ENCODE data around the gene FUCA2.
"Not testable (repeated sequence)": the region's sequence is repeated elsewhere in the genome, so short reads cannot be mapped to it uniquely, and the experiment has no call there.

FUCA2 gene

GRCh38 chr6:143535189-143535614 is 23.7 kb upstream of the FUCA2 start:
- DNase-seq: no peak

- DNase-seq: no peak
Measured at GRCh38 chr6:143531720-143532499, 20.4 kb upstream of the FUCA2 start.

- no peak for DNase-seq
Measured at GRCh38 chr6:143529095-143529494, 17.6 kb upstream of the FUCA2 start.

- peak in 1 of 2 donors; percentile 20 for DNase-seq
Measured at GRCh38 chr6:143528164-143528811, 16.8 kb upstream of the FUCA2 start.

- DNase-seq: no peak
Measured at GRCh38 chr6:143527677-143528076, 16.2 kb upstream of the FUCA2 start.

GRCh38 chr6:143525356-143525755 is 13.8 kb upstream of the FUCA2 start:
- DNase-seq: peak; percentile 31 to 33

GRCh38 chr6:143522039-143522600 is 10.6 kb upstream of the FUCA2 start:
- DNase-seq: no peak

- no peak for DNase-seq
Measured at GRCh38 chr6:143517447-143517773, 5.9 kb upstream of the FUCA2 start.

- peak; percentile 43 to 61 for DNase-seq
Measured at GRCh38 chr6:143516690-143517446, 5.3 kb upstream of the FUCA2 start.

- no peak for DNase-seq
Measured at GRCh38 chr6:143515766-143516355, 4.3 kb upstream of the FUCA2 start.

GRCh38 chr6:143515061-143515760 is 3.7 kb upstream of the FUCA2 start:
- DNase-seq: no peak

GRCh38 chr6:143513410-143513809 is 1.9 kb upstream of the FUCA2 start:
- DNase-seq: peak; percentile 20 to 55

GRCh38 chr6:143510326-143510725 is 1.2 kb downstream of the FUCA2 start:
- not testable (repeated sequence) for DNase-seq

- no peak for DNase-seq
Measured at GRCh38 chr6:143507358-143508145, 4.0 kb downstream of the FUCA2 start.

- no peak for DNase-seq
Measured at GRCh38 chr6:143506620-143507019, 4.9 kb downstream of the FUCA2 start.

GRCh38 chr6:143506199-143506598 is 5.3 kb downstream of the FUCA2 start:
- no peak for DNase-seq

GRCh38 chr6:143505537-143505936 is 6.0 kb downstream of the FUCA2 start:
- no peak for DNase-seq

- DNase-seq: no peak
Measured at GRCh38 chr6:143505111-143505510, 6.4 kb downstream of the FUCA2 start.

- DNase-seq: no peak
Measured at GRCh38 chr6:143504369-143504768, 7.2 kb downstream of the FUCA2 start.

GRCh38 chr6:143501851-143502250 is 9.7 kb downstream of the FUCA2 start:
- no peak for DNase-seq

- DNase-seq: no peak
Measured at GRCh38 chr6:143498428-143498827, 13.1 kb downstream of the FUCA2 start.

GRCh38 chr6:143496974-143497373 is 14.5 kb downstream of the FUCA2 start:
- DNase-seq: no peak
